PC-3 (cell line): ENCODE data around the gene TLNRD1. TPM values are rescaled to one million over a fixed set of nuclear protein-coding genes. Genes with fewer than 3 reads are reported as not detected.

Experiments
- ATAC-seq: fragments of 200-7000 bp; cut with Tn5 transposase; 2 replicates; pipeline ENCODE4 v1.9.1; 2020; ENCODE audit warnings: mild to moderate bottlenecking, moderate library complexity
- BruUV-seq: library from RNA; stranded (reverse); fragments of 400-500 nt; replicated peaks from 2 replicates; lab custom pipeline; 2021; lab: Mats Ljungman, UMichigan
- CTCF ChIA-PET: fragments of 300-600 bp; sonication (Branson Sonifier 250); formaldehyde crosslinking; loops from one replicate; lab custom pipeline; 2022; ENCODE audit warnings: antibody characterized with exemption; lab: Charles Lee
- POLR2A ChIA-PET: fragments of 300-600 bp; sonication (Branson Sonifier 250); formaldehyde crosslinking; loops from one replicate; lab custom pipeline; 2022; ENCODE audit warnings: antibody characterized with exemption; ENCODE audit not compliant: unreplicated experiment; lab: Charles Lee
- DNase-seq: peaks from one replicate; pipeline ENCODE4 v3.0.0-alpha.2; 2015
- H2AFZ ChIP-seq: fragments of 300-600 bp; sonication (generic); 2 replicates; pipeline ENCODE4 v1.6.0; 2016; ENCODE audit warnings: antibody characterized with exemption, low read length
- H3F3A ChIP-seq: fragments of 300-600 bp; sonication (generic); one replicate; pipeline ENCODE4 v1.6.0; 2017; ENCODE audit warnings: antibody characterized with exemption, low read length, control low read depth, mild to moderate bottlenecking; ENCODE audit not compliant: unreplicated experiment
- H3K27ac ChIP-seq: fragments of 300-600 bp; sonication (generic); 2 replicates; pipeline ENCODE4 v1.5.1; 2016; ENCODE audit warnings: mild to moderate bottlenecking, low read length
- H3K27me3 ChIP-seq: fragments of 300-600 bp; sonication (generic); 2 replicates; pipeline ENCODE4 v1.6.1; 2016; ENCODE audit warnings: low read length, mixed read lengths
- H3K36me3 ChIP-seq: fragments of 300-600 bp; sonication (generic); 2 replicates; pipeline ENCODE4 v1.6.1; 2016; ENCODE audit warnings: low read depth, mixed run types, low read length, mixed read lengths
- H3K4me1 ChIP-seq: fragments of 300-600 bp; sonication (generic); 2 replicates; pipeline ENCODE4 v1.5.1; 2016; ENCODE audit warnings: low read length; ENCODE audit not compliant: insufficient read depth
- H3K4me2 ChIP-seq: fragments of 300-600 bp; sonication (generic); 2 replicates; pipeline ENCODE4 v1.6.0; 2016; ENCODE audit warnings: low read length
- H3K4me3 ChIP-seq: fragments of 300-600 bp; sonication (generic); 2 replicates; pipeline ENCODE4 v1.5.1; 2016; ENCODE audit warnings: mild to moderate bottlenecking, low read length, mixed read lengths
- H3K79me2 ChIP-seq: fragments of 300-600 bp; sonication (generic); 2 replicates; pipeline ENCODE4 v1.6.1; 2017; ENCODE audit warnings: low read length, mixed read lengths
- H3K9ac ChIP-seq: fragments of 300-600 bp; sonication (generic); 2 replicates; pipeline ENCODE4 v1.6.0; 2016; ENCODE audit warnings: mild to moderate bottlenecking, low read length
- H3K9me2 ChIP-seq: fragments of 300-600 bp; sonication (generic); replicated peaks from 2 replicates; pipeline ENCODE4 v1.6.1; 2016; ENCODE audit warnings: mixed run types, low read length, mixed read lengths
- H3K9me3 ChIP-seq: fragments of 300-600 bp; sonication (generic); 2 replicates; pipeline ENCODE4 v1.6.1; 2016; ENCODE audit warnings: low read length, mixed read lengths
- H4K20me1 ChIP-seq: fragments of 300-600 bp; sonication (generic); 2 replicates; pipeline ENCODE4 v1.6.1; 2016; ENCODE audit warnings: low read length, mixed read lengths
- CTCF ChIP-seq: fragments of 300-600 bp; sonication (generic); conservative IDR thresholded peaks from 2 replicates; pipeline ENCODE4 v1.5.1; 2017; ENCODE audit warnings: antibody characterized with exemption, low read depth, mild to moderate bottlenecking, low read length
- EZH2 ChIP-seq: fragments of 300-600 bp; sonication (generic); IDR thresholded peaks from one replicate; pipeline ENCODE4 v1.6.1; 2017; ENCODE audit warnings: antibody characterized with exemption, mild to moderate bottlenecking, low read length; ENCODE audit not compliant: unreplicated experiment
- EZH2phosphoT487 ChIP-seq: fragments of 300-600 bp; sonication (generic); IDR thresholded peaks from 2 replicates; pipeline ENCODE4 v1.6.1; 2018; ENCODE audit warnings: mild to moderate bottlenecking, antibody characterized with exemption, low read length, borderline replicate concordance
- intact Hi-C: fragments of 100-400 bp; cut with micrococcal nuclease; formaldehyde crosslinking; loops from 2 replicates; pipeline ENCODE4 v1.9.0; 2023
- total RNA-seq: library from RNA; depleted of rRNA; stranded (reverse); fragments of >200 nt; gene quantifications from 2 replicates; pipeline ENCODE4 v1.2.3, GENCODE V29; 2014

The TLNRD1 gene
- total RNA-seq, 1 experiment from 2014 or later: 17.8 TPM

- Histone ChIP-seq H3K9me2 (no peaks in the 10 kb centered on the region), H4K20me1 (no peaks in the 10 kb centered on the region), H3K9ac (no peak overlapping the region), H3K27me3 (no peaks in the 10 kb centered on the region), H3K36me3 (no peaks in the 10 kb centered on the region), H3F3A (no peaks in the 10 kb centered on the region), H3K27ac (peak overlapping the region; percentile 9; the same call in 1 of the 2 replicates), H3K4me3 (no peak overlapping the region), H3K79me2 (no peaks in the 10 kb centered on the region), H3K9me3 (no peaks in the 10 kb centered on the region), H3K4me2 (no peak overlapping the region), H3K4me1 (no peaks in the 10 kb centered on the region), H2AFZ (no peak overlapping the region)
- intact Hi-C loops: no loop called here
- DNase-seq (peak; percentile 15), ATAC-seq (no peak)
- no TSS peak for BruUV-seq
- ChIA-PET POLR2A (no interaction called here), CTCF (no interaction called here)
- TF ChIP-seq EZH2 (no peak), EZH2phosphoT487 (no peak), CTCF (no peak)
Measured at GRCh38 chr15:81023483-81024264, 23.0 kb downstream of the TLNRD1 start.

DNA sequence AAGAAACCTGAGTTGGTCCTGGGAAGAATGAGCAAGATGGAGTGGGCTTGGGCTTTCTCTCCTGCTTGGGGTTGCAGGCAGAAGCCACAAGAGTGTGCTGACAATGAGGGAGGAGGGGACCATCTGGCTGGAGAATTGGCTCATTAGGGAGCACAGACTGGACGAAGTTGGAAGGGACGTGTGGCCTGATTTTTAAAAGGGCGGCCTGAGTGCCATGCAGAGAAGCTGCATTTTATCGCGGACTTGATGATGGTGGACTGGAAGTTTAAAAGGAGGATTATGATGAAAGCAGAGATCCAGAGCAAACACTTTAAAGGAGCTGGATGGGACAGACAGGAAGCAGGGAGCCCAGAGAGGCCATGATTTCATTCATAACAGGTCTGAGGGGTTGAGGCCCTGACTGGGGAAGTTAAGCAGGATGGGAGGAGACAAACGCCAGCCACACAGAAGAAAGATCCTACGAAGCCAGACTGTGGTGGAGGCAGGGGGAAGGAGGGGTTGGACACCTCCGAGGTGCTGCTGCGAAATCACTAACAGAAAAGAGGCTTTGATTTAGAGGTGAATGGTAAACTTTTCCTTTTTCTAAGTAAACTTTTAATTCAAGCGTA is 23.6 kb downstream of the TLNRD1 start:
- no TSS peak for BruUV-seq
- Histone ChIP-seq H4K20me1 (no peaks in the 10 kb centered on the region), H3K9me2 (no peaks in the 10 kb centered on the region), H3K36me3 (no peaks in the 10 kb centered on the region), H3K79me2 (no peaks in the 10 kb centered on the region), H3K27me3 (no peaks in the 10 kb centered on the region), H2AFZ (no peak overlapping the region), H3K27ac (no peak overlapping the region), H3K4me3 (no peak overlapping the region), H3K9ac (no peak overlapping the region), H3K9me3 (no peaks in the 10 kb centered on the region), H3K4me2 (no peak overlapping the region), H3K4me1 (peaks cover 4% of the 10 kb centered on the region; the same call in 1 of the 2 replicates), H3F3A (no peaks in the 10 kb centered on the region)
- DNase-seq (no peak), ATAC-seq (no peak)
- ChIA-PET POLR2A (no interaction called here), CTCF (no interaction called here)
- intact Hi-C loops: no loop called here
- TF ChIP-seq CTCF (no peak), EZH2 (no peak), EZH2phosphoT487 (no peak)

- no peaks in the 10 kb centered on the region for H3K9me2 ChIP-seq
- POLR2A ChIA-PET: no interaction called here
- H3K36me3 ChIP-seq: no peaks in the 10 kb centered on the region; the same call in 1 of the 2 replicates
- BruUV-seq: no TSS peak
- ATAC-seq (no peak), DNase-seq (no peak)
- H4K20me1 ChIP-seq: no peaks in the 10 kb centered on the region
- H3K4me2 ChIP-seq: no peak overlapping the region
- H2AFZ ChIP-seq: no peak overlapping the region
- no peak overlapping the region for H3K27ac ChIP-seq
- intact Hi-C loops: no loop called here
- no peak overlapping the region for H3K4me3 ChIP-seq
- TF ChIP-seq EZH2phosphoT487: no peak
- no peak for TF ChIP-seq EZH2
- no peak for TF ChIP-seq CTCF
- no peaks in the 10 kb centered on the region for H3K79me2 ChIP-seq
- no peak overlapping the region for H3K9ac ChIP-seq
- no peaks in the 10 kb centered on the region for H3K27me3 ChIP-seq
- peaks cover 8% of the 10 kb centered on the region; the same call in 1 of the 2 replicates for H3K4me1 ChIP-seq
- no peaks in the 10 kb centered on the region for H3F3A ChIP-seq
- CTCF ChIA-PET: no interaction called here
- H3K9me3 ChIP-seq: peaks cover 3% of the 10 kb centered on the region; the same call in 1 of the 2 replicates
Measured at GRCh38 chr15:81024936-81025335, 24.2 kb downstream of the TLNRD1 start.
